Measurements from ENCODE around the gene IRAG1. TPM values are rescaled to one million over a fixed set of nuclear protein-coding genes. Genes with fewer than 3 reads are reported as not detected.

Gene IRAG1
- total and polyA plus RNA-seq, 2 of the 13 experiments (the other 11 are each of a cell fraction or from before 2014, with no cell fraction given): 0.13 to 0.20 TPM

DNA sequence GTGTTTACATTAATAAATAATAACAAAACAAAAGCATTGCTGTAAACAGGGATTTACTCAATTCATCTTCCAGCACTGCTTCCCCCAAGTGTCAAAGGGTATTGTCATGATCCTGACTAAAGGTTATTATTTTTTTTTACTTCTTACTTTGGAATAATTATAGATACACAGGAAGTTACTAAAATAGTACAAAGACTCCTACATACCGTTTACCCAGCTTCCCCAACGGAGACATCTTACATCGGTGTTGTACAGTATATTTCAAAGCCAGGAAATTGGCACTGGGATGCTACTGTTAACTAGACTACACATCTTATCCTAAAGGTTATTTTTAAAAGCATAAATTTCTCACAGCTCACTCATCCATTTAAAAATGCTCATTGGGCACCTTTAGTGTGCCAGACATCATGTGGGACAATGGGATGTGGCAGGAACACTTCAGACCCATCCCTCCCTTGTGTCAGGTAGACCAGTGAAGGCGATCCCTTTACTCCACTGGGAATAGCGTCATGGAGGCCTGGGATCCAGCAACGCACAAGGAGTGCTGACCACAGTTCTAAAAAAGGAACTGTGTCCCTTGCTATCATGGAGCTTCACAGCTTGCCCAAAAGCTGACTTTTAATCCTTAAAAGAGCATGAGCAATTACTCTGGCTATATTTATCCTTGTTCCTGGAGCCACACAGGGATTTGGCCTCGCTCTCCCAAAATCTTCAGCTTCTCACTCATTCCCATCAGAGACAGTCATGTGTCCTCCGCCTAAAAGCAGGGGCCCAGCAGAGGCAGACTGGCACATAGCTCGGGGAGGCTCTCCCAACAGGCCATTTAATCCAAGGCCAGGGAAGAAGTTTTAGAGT lies 3.1 kb upstream of the IRAG1 start (continued):
- TF ChIP-seq ZNF563 (CRISPR knock-in tag; IDR thresholded peaks at IDR 0.05): no peak
- no peak for TF ChIP-seq SMARCE1 (IDR thresholded peaks at IDR 0.05; ENCODE audit: borderline replicate concordance)
- no peak for TF ChIP-seq SUZ12 (IDR thresholded peaks at IDR 0.05; ENCODE audit: low read depth, low read length)
- TF ChIP-seq ZNF234 (CRISPR knock-in tag; conservative IDR thresholded peaks at IDR 0.05): no peak
- no peak for TF ChIP-seq ZNF343 (CRISPR knock-in tag; IDR thresholded peaks at IDR 0.05)
- TF ChIP-seq ZNF776 (CRISPR knock-in tag; IDR thresholded peaks at IDR 0.05): no peak

GRCh38 chr11:10695833-10696232 lies 2.3 kb upstream of the IRAG1 start:
- no peaks in the 10 kb centered on the region for H3K36me3 ChIP-seq (replicated peaks in 1 of 2; ENCODE audit: control insufficient read depth in 1 of 2, insufficient read depth in 2 of 2, low read length in 2 of 2)
- BruUV-seq (replicated peaks): no TSS peak
- no peak overlapping the region for H3K9ac ChIP-seq (ENCODE audit: insufficient read depth, low read depth, low read length)
- no peak for ATAC-seq
- no peak overlapping the region for H3K27ac ChIP-seq (ENCODE audit: extremely low read length, insufficient read depth, low read length)
- no peak overlapping the region for H3K4me3 ChIP-seq (replicated peaks in 1 of 3; ENCODE audit: insufficient read depth in 1 of 3, low read depth in 2 of 3, low read length in 3 of 3)
- H3K79me2 ChIP-seq (ENCODE audit: insufficient read depth, low read length): no peaks in the 10 kb centered on the region
- FAIRE-seq: no peak
- H2AFZ ChIP-seq (ENCODE audit: low read length): no peak overlapping the region
- ChIA-PET CTCF (ENCODE audit: low intra/inter-chr PET ratio, low total read pairs) (no interaction called here), POLR2A (no interaction called here)
- no peak for DNase-seq (ENCODE audit: low spot score)
- no peaks in the 10 kb centered on the region for H3K9me3 ChIP-seq (ENCODE audit: low read length)
- intact Hi-C loops (cut with micrococcal nuclease; ENCODE audit: unreplicated experiment): no loop called here
- no peaks in the 10 kb centered on the region for H3K4me1 ChIP-seq (ENCODE audit: insufficient read depth, low read length)
- H4K20me1 ChIP-seq (ENCODE audit: insufficient read depth, low read length): no peaks in the 10 kb centered on the region
- no peak overlapping the region for H3K4me2 ChIP-seq (ENCODE audit: low read depth, low read length)
- H3K27me3 ChIP-seq (ENCODE audit: control insufficient read depth in 1 of 2, insufficient read depth in 2 of 2, low read length in 2 of 2): peaks cover 5 to 28% of the 10 kb centered on the region in 2 experiments; a peak in 4 of 5 replicates
- in situ Hi-C loops (cut with HindIII; ENCODE audit: extremely low pct_ligation_motif_present, low pct_unique_long_range_greater_than_20kb): no loop called here
- 1% methylated on average over 3 of the region's 3 CpGs for WGBS (ENCODE audit: low lambda C conversion rate)
- TF ChIP-seq IRF9 (CRISPR knock-in tag; IDR thresholded peaks at IDR 0.05; ENCODE audit: borderline replicate concordance): no peak
- no peak for TF ChIP-seq KLF16 (CRISPR knock-in tag; IDR thresholded peaks at IDR 0.05)
- no peak for TF ChIP-seq NBN (conservative IDR thresholded peaks at IDR 0.05)
- no peak for TF ChIP-seq ZNF207 (IDR thresholded peaks at IDR 0.05; ENCODE audit: borderline replicate concordance)
- TF ChIP-seq ATF3 (CRISPR knock-in tag; IDR thresholded peaks at IDR 0.05): no peak
- no peak for TF ChIP-seq ESRRA (CRISPR knock-in tag; IDR thresholded peaks at IDR 0.05; ENCODE audit: low read depth)
- no peak for TF ChIP-seq ARHGAP35 (CRISPR knock-in tag; IDR thresholded peaks at IDR 0.05; ENCODE audit: borderline replicate concordance)
- no peak for TF ChIP-seq ZNF503 (CRISPR knock-in tag; IDR thresholded peaks at IDR 0.05)
